Activated T-helper 1 cell treated with anti-CD3 and anti-CD28 coated beads, Interleukin-12 subunit alpha, Interleukin-12 subunit beta, Interleukin-2, Interleukin-4 antibody, amounts not matched to agents 30 ng/mL and 10 ng/mL and 1 ng/mL, durations not matched to agents 14 hours and 24 hours and 36 hours (primary cell): ENCODE results near the gene FRMD4A. TPM values are rescaled to one million over a fixed set of nuclear protein-coding genes. Genes with fewer than 3 reads are reported as not detected.
"Not testable (repeated sequence)": the region's sequence is repeated elsewhere in the genome, so short reads cannot be mapped to it uniquely, and the experiment has no call there.

Experiments used
- DNase-seq: peaks from one replicate; pipeline ENCODE4 v3.0.0; 2021; ENCODE audit warnings: low spot score
- H3K27ac Mint-ChIP-seq: one replicate; pipeline ENCODE4 v1.8.0; 2021; ENCODE audit warnings: mild to moderate bottlenecking, mixed read lengths
- H3K27me3 Mint-ChIP-seq: one replicate; pipeline ENCODE4 v1.8.0; 2022; ENCODE audit warnings: mild to moderate bottlenecking, moderate library complexity, mixed read lengths; ENCODE audit not compliant: insufficient read depth
- H3K36me3 Mint-ChIP-seq: one replicate; pipeline ENCODE4 v1.8.0; 2021; ENCODE audit warnings: low read depth, mixed read lengths
- H3K4me1 Mint-ChIP-seq: one replicate; pipeline ENCODE4 v1.8.0; 2021; ENCODE audit warnings: low read depth, mixed read lengths
- H3K4me3 Mint-ChIP-seq: one replicate; pipeline ENCODE4 v1.8.0; 2021; ENCODE audit warnings: mild to moderate bottlenecking, moderate library complexity, mixed read lengths
- H3K9me3 Mint-ChIP-seq: one replicate; pipeline ENCODE4 v1.8.0; 2021; ENCODE audit warnings: mixed read lengths
- intact Hi-C: fragments of 100-400 bp; cut with micrococcal nuclease; formaldehyde crosslinking; loops from one replicate; pipeline ENCODE4 v1.15.1; 2024
- total RNA-seq: library from RNA; stranded (reverse); gene quantifications from 2 replicates; pipeline ENCODE4 v1.2.3, GENCODE V29; 2022

FRMD4A gene
- total RNA-seq, 1 donor from 2014 or later, result 0.31 TPM

- Mint-ChIP-seq H3K9me3 (no peaks in the 10 kb centered on the region), H3K4me1 (no peaks in the 10 kb centered on the region), H3K27me3 (peaks cover 7% of the 10 kb centered on the region), H3K36me3 (no peaks in the 10 kb centered on the region), H3K27ac (no peak overlapping the region), H3K4me3 (no peak overlapping the region)
- DNase-seq, result no peak
- intact Hi-C loops, result no loop called here
These were observed 448.5 kb downstream of the FRMD4A start for GRCh38 chr10:13882119-13882711.

GRCh38 chr10:13880760-13881159 lies 450.0 kb downstream of the FRMD4A start:
- no peaks in the 10 kb centered on the region for H3K36me3 Mint-ChIP-seq
- H3K4me3 Mint-ChIP-seq, result no peak overlapping the region
- H3K9me3 Mint-ChIP-seq, result no peaks in the 10 kb centered on the region
- no peak for DNase-seq
- intact Hi-C loops, result no loop called here
- H3K27ac Mint-ChIP-seq, result no peak overlapping the region
- no peaks in the 10 kb centered on the region for H3K4me1 Mint-ChIP-seq
- H3K27me3 Mint-ChIP-seq, result peaks cover 6% of the 10 kb centered on the region

GRCh38 chr10:13877154-13877909 lies 453.4 kb downstream of the FRMD4A start:
- Mint-ChIP-seq H3K27me3 (peaks cover 3% of the 10 kb centered on the region), H3K36me3 (no peaks in the 10 kb centered on the region), H3K9me3 (no peaks in the 10 kb centered on the region), H3K4me1 (no peaks in the 10 kb centered on the region), H3K4me3 (no peak overlapping the region), H3K27ac (no peak overlapping the region)
- DNase-seq, result no peak
- intact Hi-C loops, result no loop called here

GRCh38 chr10:13873196-13873595 lies 457.5 kb downstream of the FRMD4A start:
- intact Hi-C loops, result no loop called here
- H3K9me3 Mint-ChIP-seq, result no peaks in the 10 kb centered on the region
- no peaks in the 10 kb centered on the region for H3K36me3 Mint-ChIP-seq
- H3K4me1 Mint-ChIP-seq, result no peaks in the 10 kb centered on the region
- H3K27ac Mint-ChIP-seq, result no peak overlapping the region
- no peak overlapping the region for H3K4me3 Mint-ChIP-seq
- no peak for DNase-seq
- peaks cover 3% of the 10 kb centered on the region for H3K27me3 Mint-ChIP-seq

GRCh38 chr10:13872411-13872810 lies 458.3 kb downstream of the FRMD4A start:
- Mint-ChIP-seq H3K4me1 (no peaks in the 10 kb centered on the region), H3K4me3 (no peak overlapping the region), H3K9me3 (no peaks in the 10 kb centered on the region), H3K36me3 (no peaks in the 10 kb centered on the region), H3K27me3 (peaks cover 3% of the 10 kb centered on the region), H3K27ac (no peak overlapping the region)
- no peak for DNase-seq
- intact Hi-C loops, result no loop called here

- H3K4me1 Mint-ChIP-seq, result no peaks in the 10 kb centered on the region
These were observed 458.9 kb downstream of the FRMD4A start for GRCh38 chr10:13871776-13872175.

GRCh38 chr10:13871011-13871410 lies 459.7 kb downstream of the FRMD4A start:
- Mint-ChIP-seq H3K27me3 (peaks cover 3% of the 10 kb centered on the region), H3K36me3 (no peaks in the 10 kb centered on the region), H3K27ac (no peak overlapping the region), H3K4me1 (no peaks in the 10 kb centered on the region), H3K9me3 (no peaks in the 10 kb centered on the region), H3K4me3 (no peak overlapping the region)
- intact Hi-C loops, result no loop called here
- no peak for DNase-seq

More at GRCh38 chr10:13871776-13872175, 458.9 kb downstream of the FRMD4A start:
- Mint-ChIP-seq H3K9me3 (no peaks in the 10 kb centered on the region), H3K27me3 (peaks cover 3% of the 10 kb centered on the region), H3K27ac (no peak overlapping the region), H3K4me3 (no peak overlapping the region), H3K36me3 (no peaks in the 10 kb centered on the region)
- intact Hi-C loops, result no loop called here
- no peak for DNase-seq

GRCh38 chr10:13869295-13869664 lies 461.4 kb downstream of the FRMD4A start:
- H3K27me3 Mint-ChIP-seq, result peaks cover 2% of the 10 kb centered on the region
- H3K9me3 Mint-ChIP-seq, result no peaks in the 10 kb centered on the region
- H3K4me3 Mint-ChIP-seq, result no peak overlapping the region
- no peak overlapping the region for H3K27ac Mint-ChIP-seq
- no peaks in the 10 kb centered on the region for H3K4me1 Mint-ChIP-seq
- H3K36me3 Mint-ChIP-seq, result no peaks in the 10 kb centered on the region
- intact Hi-C loops, result no loop called here
- DNase-seq, result no peak

GRCh38 chr10:13868528-13869294 lies 462.0 kb downstream of the FRMD4A start:
- Mint-ChIP-seq H3K4me3 (no peak overlapping the region), H3K9me3 (no peaks in the 10 kb centered on the region), H3K27ac (no peak overlapping the region), H3K27me3 (peaks cover 5% of the 10 kb centered on the region), H3K4me1 (no peaks in the 10 kb centered on the region), H3K36me3 (no peaks in the 10 kb centered on the region)
- intact Hi-C loops, result no loop called here
- DNase-seq, result no peak

- Mint-ChIP-seq H3K4me3 (no peak overlapping the region), H3K4me1 (no peaks in the 10 kb centered on the region), H3K9me3 (no peaks in the 10 kb centered on the region), H3K27ac (no peak overlapping the region), H3K36me3 (no peaks in the 10 kb centered on the region), H3K27me3 (peaks cover 5% of the 10 kb centered on the region)
- no peak for DNase-seq
- intact Hi-C loops, result no loop called here
These were observed 462.9 kb downstream of the FRMD4A start for GRCh38 chr10:13867822-13868221.

- intact Hi-C loops, result no loop called here
- no peaks in the 10 kb centered on the region for H3K4me1 Mint-ChIP-seq
- H3K36me3 Mint-ChIP-seq, result no peaks in the 10 kb centered on the region
- no peak overlapping the region for H3K4me3 Mint-ChIP-seq
- H3K27ac Mint-ChIP-seq, result no peak overlapping the region
- peaks cover 7% of the 10 kb centered on the region for H3K27me3 Mint-ChIP-seq
- DNase-seq, result no peak
- H3K9me3 Mint-ChIP-seq, result no peaks in the 10 kb centered on the region
These were observed 464.8 kb downstream of the FRMD4A start for GRCh38 chr10:13865758-13866491.

GRCh38 chr10:13865220-13865619 lies 465.5 kb downstream of the FRMD4A start:
- H3K27me3 Mint-ChIP-seq, H3K4me3 Mint-ChIP-seq, H3K27ac Mint-ChIP-seq, H3K36me3 Mint-ChIP-seq, H3K4me1 Mint-ChIP-seq, intact Hi-C loops, H3K9me3 Mint-ChIP-seq, DNase-seq: not testable (repeated sequence)
